ENCODE measurements around the gene ASH1L. TPM values are rescaled to one million over a fixed set of nuclear protein-coding genes. Genes with fewer than 3 reads are reported as not detected.
A peak's percentile ranks its signal among the peaks of the same experiment; 100 is the strongest.

ASH1L gene
- total RNA-seq, 1 experiment from 2014 or later: 30.5 TPM

DNA sequence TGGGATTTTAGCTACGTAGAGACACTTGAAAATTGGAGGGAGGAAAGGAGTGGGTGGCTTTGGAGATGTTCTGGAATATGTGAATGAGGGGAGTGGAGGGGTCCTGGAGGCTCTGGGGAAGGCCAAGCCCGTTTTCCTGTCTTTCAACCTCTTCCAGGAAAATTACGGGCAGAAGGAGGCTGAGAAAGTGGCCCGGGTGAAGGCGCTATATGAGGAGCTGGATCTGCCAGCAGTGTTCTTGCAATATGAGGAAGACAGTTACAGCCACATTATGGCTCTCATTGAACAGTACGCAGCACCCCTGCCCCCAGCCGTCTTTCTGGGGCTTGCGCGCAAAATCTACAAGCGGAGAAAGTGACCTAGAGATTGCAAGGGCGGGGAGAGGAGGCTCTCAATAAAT is 242.4 kb downstream of the ASH1L start (continued):
- TF ChIP-seq SRF (IDR thresholded peaks at IDR 0.05; ENCODE audit: low read depth): no peak
- no peak for TF ChIP-seq CEBPB (IDR thresholded peaks at IDR 0.05; ENCODE audit: low read depth)
- no peak for TF ChIP-seq YY1 (IDR thresholded peaks at IDR 0.05; ENCODE audit: extremely low read depth, insufficient replicate concordance, low read depth, low read length)
- TF ChIP-seq RAD21 (IDR thresholded peaks at IDR 0.05; ENCODE audit: low read depth): no peak

- no peaks in the 10 kb centered on the region for H3K9me3 ChIP-seq (ENCODE audit: control insufficient read depth in 1 of 2, insufficient read depth in 1 of 2, low read depth in 1 of 2, low read length in 2 of 2)
- DNase-seq (ENCODE audit: low read depth, low spot score) (no peak), ATAC-seq (no peak)
- no peaks in the 10 kb centered on the region for H3K9me2 ChIP-seq (ENCODE audit: insufficient read depth)
- H4K20me1 ChIP-seq (ENCODE audit: insufficient read depth): no peaks in the 10 kb centered on the region
- intact Hi-C loops (cut with micrococcal nuclease): no loop called here
- BruUV-seq (replicated peaks): no TSS peak
- H3K79me2 ChIP-seq (ENCODE audit: insufficient read depth, low read length): peaks cover 5% of the 10 kb centered on the region; the same call in 1 of the 2 replicates
- no peak overlapping the region for H3K9ac ChIP-seq (ENCODE audit: low read length)
- ChIA-PET CTCF (no interaction called here), POLR2A (no interaction called here), RAD21 (ENCODE audit: low non-redundant PET in 1 of 2, low total read pairs in 2 of 2, uncharacterized antibody in 2 of 2, unreplicated experiment in 2 of 2) (no interaction called here)
- H3K4me1 ChIP-seq (ENCODE audit: control insufficient read depth in 1 of 2, insufficient read depth in 2 of 2, low read length in 2 of 2): peaks cover 8 to 17% of the 10 kb centered on the region in 2 experiments; a peak in 3 of 4 replicates
- H2AFZ ChIP-seq (ENCODE audit: low read depth, low read length, poor library complexity, severe bottlenecking): no peak overlapping the region
- TF ChIP-seq SIN3A (IDR thresholded peaks at IDR 0.05; ENCODE audit: low read depth) (no peak), RAD21 (IDR thresholded peaks at IDR 0.05; ENCODE audit: low read depth) (no peak), SRF (IDR thresholded peaks at IDR 0.05; ENCODE audit: low read depth) (no peak), POLR2A (IDR thresholded peaks at IDR 0.05; ENCODE audit: borderline replicate concordance, extremely low read depth, insufficient read depth, insufficient read length) (no peak), EGR1 (IDR thresholded peaks at IDR 0.05; ENCODE audit: low read depth) (no peak), ZFX (IDR thresholded peaks at IDR 0.05) (no peak), TCF7L2 (IDR thresholded peaks at IDR 0.05; ENCODE audit: borderline replicate concordance, extremely low read depth, insufficient read depth, insufficient read length) (no peak), CEBPB (IDR thresholded peaks at IDR 0.05; ENCODE audit: low read depth) (no peak), YY1 (IDR thresholded peaks at IDR 0.05; ENCODE audit: extremely low read depth, insufficient replicate concordance, low read depth, low read length) (no peak), ZNF274 (IDR thresholded peaks at IDR 0.05; ENCODE audit: low read depth, low read length) (no peak), JUND (IDR thresholded peaks at IDR 0.05) (no peak), ZBTB33 (IDR thresholded peaks at IDR 0.05; ENCODE audit: extremely low read depth, insufficient replicate concordance, low read length) (no peak), ATF3 (IDR thresholded peaks at IDR 0.05) (no peak), SP1 (IDR thresholded peaks at IDR 0.05; ENCODE audit: low read depth) (no peak), POLR2AphosphoS5 (IDR thresholded peaks at IDR 0.05; ENCODE audit: low read depth, low read length) (no peak), CBX3 (IDR thresholded peaks at IDR 0.05; ENCODE audit: low read depth) (no peak)
- TF ChIP-seq, protein P1, sequence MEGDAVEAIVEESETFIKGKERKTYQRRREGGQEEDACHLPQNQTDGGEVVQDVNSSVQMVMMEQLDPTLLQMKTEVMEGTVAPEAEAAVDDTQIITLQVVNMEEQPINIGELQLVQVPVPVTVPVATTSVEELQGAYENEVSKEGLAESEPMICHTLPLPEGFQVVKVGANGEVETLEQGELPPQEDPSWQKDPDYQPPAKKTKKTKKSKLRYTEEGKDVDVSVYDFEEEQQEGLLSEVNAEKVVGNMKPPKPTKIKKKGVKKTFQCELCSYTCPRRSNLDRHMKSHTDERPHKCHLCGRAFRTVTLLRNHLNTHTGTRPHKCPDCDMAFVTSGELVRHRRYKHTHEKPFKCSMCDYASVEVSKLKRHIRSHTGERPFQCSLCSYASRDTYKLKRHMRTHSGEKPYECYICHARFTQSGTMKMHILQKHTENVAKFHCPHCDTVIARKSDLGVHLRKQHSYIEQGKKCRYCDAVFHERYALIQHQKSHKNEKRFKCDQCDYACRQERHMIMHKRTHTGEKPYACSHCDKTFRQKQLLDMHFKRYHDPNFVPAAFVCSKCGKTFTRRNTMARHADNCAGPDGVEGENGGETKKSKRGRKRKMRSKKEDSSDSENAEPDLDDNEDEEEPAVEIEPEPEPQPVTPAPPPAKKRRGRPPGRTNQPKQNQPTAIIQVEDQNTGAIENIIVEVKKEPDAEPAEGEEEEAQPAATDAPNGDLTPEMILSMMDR (IDR thresholded peaks at IDR 0.05 in 2 of 3, conservative IDR thresholded peaks at IDR 0.05 in 1 of 3; ENCODE audit: borderline replicate concordance in 1 of 3, insufficient read depth in 1 of 3, low read depth in 2 of 3, low read length in 2 of 3): no peak
- TF ChIP-seq, protein P2, sequence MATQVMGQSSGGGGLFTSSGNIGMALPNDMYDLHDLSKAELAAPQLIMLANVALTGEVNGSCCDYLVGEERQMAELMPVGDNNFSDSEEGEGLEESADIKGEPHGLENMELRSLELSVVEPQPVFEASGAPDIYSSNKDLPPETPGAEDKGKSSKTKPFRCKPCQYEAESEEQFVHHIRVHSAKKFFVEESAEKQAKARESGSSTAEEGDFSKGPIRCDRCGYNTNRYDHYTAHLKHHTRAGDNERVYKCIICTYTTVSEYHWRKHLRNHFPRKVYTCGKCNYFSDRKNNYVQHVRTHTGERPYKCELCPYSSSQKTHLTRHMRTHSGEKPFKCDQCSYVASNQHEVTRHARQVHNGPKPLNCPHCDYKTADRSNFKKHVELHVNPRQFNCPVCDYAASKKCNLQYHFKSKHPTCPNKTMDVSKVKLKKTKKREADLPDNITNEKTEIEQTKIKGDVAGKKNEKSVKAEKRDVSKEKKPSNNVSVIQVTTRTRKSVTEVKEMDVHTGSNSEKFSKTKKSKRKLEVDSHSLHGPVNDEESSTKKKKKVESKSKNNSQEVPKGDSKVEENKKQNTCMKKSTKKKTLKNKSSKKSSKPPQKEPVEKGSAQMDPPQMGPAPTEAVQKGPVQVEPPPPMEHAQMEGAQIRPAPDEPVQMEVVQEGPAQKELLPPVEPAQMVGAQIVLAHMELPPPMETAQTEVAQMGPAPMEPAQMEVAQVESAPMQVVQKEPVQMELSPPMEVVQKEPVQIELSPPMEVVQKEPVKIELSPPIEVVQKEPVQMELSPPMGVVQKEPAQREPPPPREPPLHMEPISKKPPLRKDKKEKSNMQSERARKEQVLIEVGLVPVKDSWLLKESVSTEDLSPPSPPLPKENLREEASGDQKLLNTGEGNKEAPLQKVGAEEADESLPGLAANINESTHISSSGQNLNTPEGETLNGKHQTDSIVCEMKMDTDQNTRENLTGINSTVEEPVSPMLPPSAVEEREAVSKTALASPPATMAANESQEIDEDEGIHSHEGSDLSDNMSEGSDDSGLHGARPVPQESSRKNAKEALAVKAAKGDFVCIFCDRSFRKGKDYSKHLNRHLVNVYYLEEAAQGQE (IDR thresholded peaks at IDR 0.05; ENCODE audit: low read depth): no peak
- no peak overlapping the region for H3K4me3 ChIP-seq (replicated peaks in 1 of 2; ENCODE audit: low read depth in 1 of 2, low read length in 2 of 2)
- H3K27ac ChIP-seq (ENCODE audit: low read depth, low read length): peak overlapping the region; percentile 7
- peaks cover 22 to 24% of the 10 kb centered on the region in 2 experiments; a peak in 3 of 4 replicates for H3K36me3 ChIP-seq (ENCODE audit: control insufficient read depth in 1 of 2, insufficient read depth in 2 of 2, low read length in 2 of 2)
- no peaks in the 10 kb centered on the region for H3K27me3 ChIP-seq (ENCODE audit: insufficient read depth, low read length)
- H3K4me2 ChIP-seq (ENCODE audit: low read length): no peak overlapping the region
Observed at GRCh38 chr1:155319536-155319935, 243.1 kb downstream of the ASH1L start.

Data from HCT116 (cell line).